AG08395 (cell line): Measurements from ENCODE around the gene BRD9.

ENCODE experiments used
- DNase-seq: peaks from one replicate; pipeline ENCODE4 v3.0.0; 2012; ENCODE audit warnings: mixed read lengths, low spot score

Gene BRD9

GRCh38 chr5:878125-878524 lies 14.5 kb downstream of the BRD9 start:
- DNase-seq: no peak

- no peak for DNase-seq
Measured at GRCh38 chr5:876398-877365, 15.9 kb downstream of the BRD9 start.

- DNase-seq: no peak
Measured at GRCh38 chr5:875931-876330, 16.7 kb downstream of the BRD9 start.

- DNase-seq: no peak
Measured at GRCh38 chr5:873328-873727, 19.3 kb downstream of the BRD9 start.

GRCh38 chr5:872301-872700 lies 20.3 kb downstream of the BRD9 start:
- no peak for DNase-seq

GRCh38 chr5:871596-872298 lies 20.9 kb downstream of the BRD9 start:
- no peak for DNase-seq

- no peak for DNase-seq
Measured at GRCh38 chr5:870956-871355, 21.6 kb downstream of the BRD9 start.

- DNase-seq: no peak
Measured at GRCh38 chr5:868428-869135, 24.0 kb downstream of the BRD9 start.

GRCh38 chr5:867300-867870 lies 25.2 kb downstream of the BRD9 start:
- no peak for DNase-seq

- DNase-seq: no peak
Measured at GRCh38 chr5:865771-866170, 26.8 kb downstream of the BRD9 start.

GRCh38 chr5:865168-865521 lies 27.5 kb downstream of the BRD9 start:
- DNase-seq: no peak

- DNase-seq: no peak
Measured at GRCh38 chr5:864492-865167, 28.0 kb downstream of the BRD9 start.

GRCh38 chr5:863244-863805 lies 29.3 kb downstream of the BRD9 start:
- no peak for DNase-seq

- DNase-seq: peak; percentile 19
Measured at GRCh38 chr5:862367-863243, 30.0 kb downstream of the BRD9 start.

- DNase-seq: no peak
Measured at GRCh38 chr5:861442-862366, 30.9 kb downstream of the BRD9 start.

GRCh38 chr5:860506-861150 lies 32.0 kb downstream of the BRD9 start:
- no peak for DNase-seq

- no peak for DNase-seq
Measured at GRCh38 chr5:859798-860296, 32.8 kb downstream of the BRD9 start.

- DNase-seq: no peak
Measured at GRCh38 chr5:859391-859790, 33.2 kb downstream of the BRD9 start.

GRCh38 chr5:858726-859125 lies 33.9 kb downstream of the BRD9 start:
- no peak for DNase-seq
